Activated naive CD4-positive, alpha-beta T cell treated with anti-CD3 and anti-CD28 coated beads, Interleukin-2, amount 50 U/mL, for 24 hours (primary cell): Measurements from ENCODE around the gene NME3.
"Not testable (repeated sequence)": the region's sequence is repeated elsewhere in the genome, so short reads cannot be mapped to it uniquely, and the experiment has no call there.

Experiments used
- H3K27ac Mint-ChIP-seq: one replicate; pipeline ENCODE4 v1.8.0; 2021; ENCODE audit warnings: mild to moderate bottlenecking, mixed read lengths
- H3K27me3 Mint-ChIP-seq: one replicate; pipeline ENCODE4 v1.8.0; 2021; ENCODE audit warnings: mixed read lengths
- H3K36me3 Mint-ChIP-seq: one replicate; pipeline ENCODE4 v1.8.0; 2021; ENCODE audit warnings: mixed read lengths
- H3K4me1 Mint-ChIP-seq: one replicate; pipeline ENCODE4 v1.8.0; 2021; ENCODE audit warnings: mixed read lengths
- H3K4me3 Mint-ChIP-seq: one replicate; pipeline ENCODE4 v1.8.0; 2021; ENCODE audit warnings: mild to moderate bottlenecking, mixed read lengths
- H3K9me3 Mint-ChIP-seq: one replicate; pipeline ENCODE4 v1.8.0; 2021; ENCODE audit warnings: mixed read lengths

NME3 gene

DNA sequence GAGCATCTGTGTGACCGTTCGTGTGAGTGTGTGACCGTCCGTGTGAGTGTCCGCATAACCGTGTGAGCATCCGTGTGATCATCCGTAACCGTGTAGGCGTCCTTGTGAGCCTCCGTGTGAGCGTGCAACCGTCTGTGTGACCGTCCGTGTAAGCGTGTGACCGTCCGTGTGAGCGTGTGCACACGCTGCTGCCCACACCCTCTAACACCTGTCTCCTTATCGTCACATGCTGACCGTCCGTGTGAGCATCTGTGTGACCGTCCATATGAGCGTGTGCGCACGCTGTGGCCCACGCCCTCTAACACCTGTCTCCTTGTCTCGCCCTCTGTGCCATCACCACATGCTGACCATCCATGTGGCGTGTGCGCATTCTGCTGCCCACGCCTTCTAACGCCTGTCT, 31.1 kb downstream of the NME3 start:
- Mint-ChIP-seq H3K36me3 (no peaks in the 10 kb centered on the region), H3K4me1 (no peaks in the 10 kb centered on the region), H3K9me3 (no peaks in the 10 kb centered on the region), H3K27ac (no peak overlapping the region), H3K4me3 (no peak overlapping the region), H3K27me3 (no peaks in the 10 kb centered on the region)

DNA sequence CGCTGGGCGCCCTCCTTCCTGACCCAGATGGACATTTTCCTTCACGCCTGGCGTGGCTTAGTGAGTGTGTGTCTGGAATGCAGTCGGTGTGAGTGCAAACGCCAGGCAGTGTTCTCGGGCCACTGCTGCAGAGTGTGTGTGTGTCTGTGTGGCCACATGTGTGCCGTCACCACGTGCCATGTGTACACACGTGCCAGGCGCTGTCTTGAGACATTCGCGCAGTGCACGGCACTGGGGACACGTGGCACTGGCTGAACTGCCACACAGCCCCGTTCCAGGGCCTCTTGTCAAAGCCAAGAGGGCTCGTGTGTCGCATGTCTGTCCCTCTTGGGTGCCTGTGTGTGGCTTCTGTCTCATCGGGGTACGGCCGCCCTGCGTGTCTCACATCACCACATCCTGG, 36.5 kb downstream of the NME3 start:
- H3K36me3 Mint-ChIP-seq, result no peaks in the 10 kb centered on the region
- no peak overlapping the region for H3K4me3 Mint-ChIP-seq
- no peaks in the 10 kb centered on the region for H3K27me3 Mint-ChIP-seq
- H3K4me1 Mint-ChIP-seq, result no peaks in the 10 kb centered on the region
- no peaks in the 10 kb centered on the region for H3K9me3 Mint-ChIP-seq
- H3K27ac Mint-ChIP-seq, result no peak overlapping the region

DNA sequence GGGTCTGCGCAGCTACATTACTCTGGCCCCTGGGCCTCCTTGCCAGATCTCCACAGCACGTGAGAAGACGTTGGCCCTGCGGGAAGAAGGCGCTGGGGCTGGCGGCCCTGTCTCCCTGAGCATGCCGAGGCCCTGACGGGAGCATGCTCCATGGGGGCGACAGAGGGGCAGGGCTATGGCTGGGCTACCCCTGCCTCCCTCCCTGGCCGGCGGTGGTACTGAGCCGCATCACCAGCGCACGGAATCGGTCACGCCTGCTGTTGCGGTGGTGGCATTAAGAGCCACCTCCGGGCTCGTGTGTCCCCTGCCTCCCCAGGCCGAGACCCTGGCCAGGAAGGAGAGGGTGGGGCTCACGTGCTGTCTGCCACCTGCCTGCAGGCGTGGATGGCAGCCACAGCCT, 37.2 kb downstream of the NME3 start:
- Mint-ChIP-seq H3K9me3 (no peaks in the 10 kb centered on the region), H3K4me3 (no peak overlapping the region), H3K36me3 (no peaks in the 10 kb centered on the region), H3K27ac (no peak overlapping the region), H3K27me3 (no peaks in the 10 kb centered on the region), H3K4me1 (no peaks in the 10 kb centered on the region)

DNA sequence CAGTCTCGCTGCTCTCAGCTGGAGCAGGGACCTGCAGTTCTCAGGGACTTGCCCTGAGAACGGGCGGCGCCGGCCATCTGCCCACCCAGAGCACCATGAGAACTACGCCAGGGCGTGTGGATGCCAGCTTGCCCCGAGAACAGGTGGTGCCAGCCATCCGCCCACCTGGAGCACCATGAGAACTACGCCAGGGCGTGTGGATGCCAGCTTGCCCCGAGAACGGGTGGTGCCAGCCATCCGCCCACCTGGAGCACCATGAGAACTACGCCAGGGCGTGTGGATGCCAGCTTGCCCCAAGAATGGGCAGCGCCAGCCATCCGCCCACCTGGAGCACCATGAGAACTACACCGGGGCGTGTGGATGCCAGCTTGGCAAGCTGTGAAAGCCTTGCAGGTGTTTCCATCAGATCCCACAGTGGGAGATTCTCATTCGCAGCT, 38.8 kb downstream of the NME3 start:
- not testable (repeated sequence) for H3K4me3 Mint-ChIP-seq, H3K9me3 Mint-ChIP-seq, H3K27me3 Mint-ChIP-seq, H3K4me1 Mint-ChIP-seq, H3K36me3 Mint-ChIP-seq, H3K27ac Mint-ChIP-seq

DNA sequence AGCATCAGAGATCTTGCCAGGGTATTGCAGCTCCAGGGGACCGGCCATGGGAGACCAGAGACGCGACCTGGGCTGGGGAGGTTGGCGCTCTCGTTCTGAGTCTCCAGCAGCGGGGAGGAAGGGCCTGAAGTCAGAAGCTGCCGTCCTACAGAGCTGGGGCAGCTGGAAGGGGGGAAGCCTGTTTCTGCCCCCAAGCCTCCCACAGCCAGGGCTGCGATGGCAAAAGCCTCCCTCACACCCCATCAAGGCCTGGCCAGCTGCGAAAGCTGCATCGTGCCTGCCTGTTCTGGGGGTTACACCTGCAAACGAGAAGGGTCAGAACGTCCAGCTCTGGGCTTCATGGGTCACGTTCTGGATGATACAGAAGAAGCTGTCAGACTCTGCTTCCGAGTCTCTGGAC, 39.3 kb downstream of the NME3 start:
- Mint-ChIP-seq H3K9me3 (no peaks in the 10 kb centered on the region), H3K27ac (no peak overlapping the region), H3K4me1 (peaks cover 4% of the 10 kb centered on the region), H3K27me3 (no peaks in the 10 kb centered on the region), H3K4me3 (no peak overlapping the region), H3K36me3 (peaks cover 1% of the 10 kb centered on the region)

DNA sequence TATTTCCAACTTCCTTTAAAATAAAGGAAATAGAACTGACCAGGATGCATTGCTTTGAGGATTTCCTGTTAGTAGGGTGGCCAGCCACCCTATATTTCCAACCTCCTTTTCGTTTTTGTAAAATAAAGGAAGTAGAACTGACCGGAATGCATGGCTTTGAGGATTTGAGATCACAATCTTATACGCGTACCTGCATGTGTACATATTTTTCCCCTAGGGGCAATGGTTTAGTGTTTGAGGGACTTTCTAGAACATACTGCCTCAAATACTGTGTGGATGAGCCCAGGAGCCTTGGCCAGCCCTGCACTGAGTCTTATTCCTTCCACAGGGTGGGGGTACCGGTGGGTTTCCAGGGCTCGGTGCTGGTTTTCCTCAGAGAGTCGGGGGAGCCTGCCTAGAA, 39.7 kb downstream of the NME3 start:
- Mint-ChIP-seq H3K36me3 (peaks cover 4% of the 10 kb centered on the region), H3K27ac (no peak overlapping the region), H3K27me3 (no peaks in the 10 kb centered on the region), H3K4me3 (no peak overlapping the region), H3K4me1 (peaks cover 7% of the 10 kb centered on the region), H3K9me3 (no peaks in the 10 kb centered on the region)

DNA sequence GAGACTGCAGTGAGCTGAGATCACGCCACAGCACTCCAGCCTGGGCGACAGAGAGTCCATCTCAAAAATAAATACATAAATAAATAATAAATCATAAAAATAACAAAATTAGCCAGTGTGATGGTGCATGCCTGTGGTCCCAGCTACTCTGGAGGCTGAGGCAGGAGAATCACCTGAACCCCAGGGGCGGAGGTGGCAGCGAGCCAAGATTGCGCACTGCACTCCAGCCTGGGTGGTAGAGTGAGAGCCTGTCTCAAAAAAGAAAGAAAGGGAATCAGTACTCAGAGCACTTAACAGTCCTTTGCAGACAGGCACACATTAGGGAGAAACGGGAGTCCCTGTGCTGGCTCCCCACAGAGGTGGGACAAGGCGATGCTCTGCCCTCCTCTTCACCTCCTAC, 40.3 kb downstream of the NME3 start:
- no peak overlapping the region for H3K4me3 Mint-ChIP-seq
- no peak overlapping the region for H3K27ac Mint-ChIP-seq
- H3K27me3 Mint-ChIP-seq, result no peaks in the 10 kb centered on the region
- no peaks in the 10 kb centered on the region for H3K9me3 Mint-ChIP-seq
- peaks cover 4% of the 10 kb centered on the region for H3K36me3 Mint-ChIP-seq
- peaks cover 7% of the 10 kb centered on the region for H3K4me1 Mint-ChIP-seq

DNA sequence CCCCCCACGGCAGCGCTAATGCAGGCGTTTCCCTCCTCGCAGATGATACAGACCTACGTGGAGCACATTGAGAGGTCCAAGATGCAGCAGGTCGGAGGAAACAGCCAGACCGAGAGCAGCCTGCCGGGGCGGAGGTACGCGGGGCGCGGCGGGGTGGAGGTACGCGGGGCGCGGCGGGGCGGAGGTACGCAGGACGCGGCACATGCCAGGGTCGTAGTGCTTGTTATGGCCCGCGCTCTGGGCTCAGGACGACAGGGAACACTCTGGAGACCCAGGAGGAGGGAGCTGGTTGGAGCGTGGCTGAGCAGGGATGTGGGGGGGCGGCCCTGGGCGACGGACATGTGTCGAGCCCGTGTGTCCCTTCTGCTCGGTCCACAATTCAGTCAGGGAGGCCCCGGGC, 41.9 kb downstream of the NME3 start:
- Mint-ChIP-seq H3K4me3 (no peak overlapping the region), H3K9me3 (no peaks in the 10 kb centered on the region), H3K27ac (no peak overlapping the region), H3K4me1 (peaks cover 7% of the 10 kb centered on the region), H3K27me3 (no peaks in the 10 kb centered on the region), H3K36me3 (peaks cover 4% of the 10 kb centered on the region)

DNA sequence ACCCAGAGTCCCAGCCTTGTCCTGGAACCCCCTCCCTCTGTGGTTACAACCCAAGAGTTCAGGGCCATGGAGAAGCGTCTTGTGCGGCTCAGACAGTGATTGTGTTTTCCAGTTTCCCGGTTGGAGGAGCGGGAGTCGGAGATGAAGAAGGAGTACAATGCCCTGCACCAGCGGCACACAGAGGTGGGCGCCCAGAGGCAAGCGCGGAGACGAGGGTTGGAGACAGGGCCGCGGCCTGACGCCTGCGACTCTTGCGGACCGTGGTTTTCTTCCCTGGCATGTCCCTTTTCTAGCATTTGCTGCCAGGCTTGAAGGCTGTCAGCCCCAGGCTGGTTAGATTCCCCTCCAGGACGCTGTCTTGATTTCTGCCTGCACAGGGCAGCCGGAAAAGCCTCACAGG, 42.3 kb downstream of the NME3 start:
- no peak overlapping the region for H3K27ac Mint-ChIP-seq
- H3K9me3 Mint-ChIP-seq, result no peaks in the 10 kb centered on the region
- H3K4me1 Mint-ChIP-seq, result peaks cover 7% of the 10 kb centered on the region
- peaks cover 4% of the 10 kb centered on the region for H3K36me3 Mint-ChIP-seq
- no peak overlapping the region for H3K4me3 Mint-ChIP-seq
- no peaks in the 10 kb centered on the region for H3K27me3 Mint-ChIP-seq

DNA sequence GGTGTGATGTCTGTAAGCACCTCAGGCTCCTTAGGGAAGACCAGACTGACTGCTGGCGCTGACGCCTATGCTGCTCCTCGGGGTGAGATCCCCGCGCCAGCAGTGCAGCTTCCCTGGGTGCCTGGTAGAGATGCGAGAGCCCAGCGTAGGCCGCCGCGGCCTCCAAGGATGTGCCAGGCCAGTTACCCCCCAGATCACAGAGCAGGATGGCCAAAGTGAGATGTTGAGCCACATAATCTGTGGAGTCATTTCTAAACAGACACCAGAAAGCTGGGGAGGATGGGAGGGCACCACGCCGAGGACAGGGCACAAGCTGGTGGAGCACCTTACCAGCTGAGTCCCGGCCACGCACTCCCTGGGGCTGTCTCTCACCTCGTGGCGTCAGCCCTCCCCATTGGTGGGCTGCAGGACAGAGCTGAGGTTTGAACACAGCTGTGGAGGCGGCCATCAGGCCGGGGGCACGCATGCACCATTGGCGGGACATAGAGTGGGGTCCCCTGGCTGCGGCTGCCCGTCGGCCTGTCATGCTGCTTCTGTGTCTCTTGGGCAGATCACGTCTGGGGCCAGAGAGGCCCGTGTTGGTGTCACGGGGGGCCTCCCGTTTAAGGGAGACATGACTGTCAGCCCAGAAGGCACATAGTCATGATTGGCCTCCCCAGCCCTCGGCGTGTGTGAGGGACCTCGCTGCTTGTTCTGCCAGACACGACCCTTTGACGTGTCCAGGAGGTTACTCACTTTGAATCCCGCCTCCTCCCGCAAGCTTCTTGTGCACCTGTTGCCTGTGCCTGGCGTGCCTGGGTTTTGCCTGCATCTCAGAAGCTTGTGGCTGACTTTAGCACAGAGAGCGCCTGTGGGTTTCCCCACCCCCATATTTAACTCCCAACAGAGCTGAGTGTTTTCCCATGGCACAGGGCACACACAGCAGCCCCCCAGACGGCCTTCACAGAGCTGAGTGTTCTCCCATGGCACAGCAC, 43.4 kb downstream of the NME3 start:
- H3K4me3 Mint-ChIP-seq, result no peak overlapping the region
- no peak overlapping the region for H3K27ac Mint-ChIP-seq
- peaks cover 4% of the 10 kb centered on the region for H3K36me3 Mint-ChIP-seq
- H3K9me3 Mint-ChIP-seq, result no peaks in the 10 kb centered on the region
- H3K27me3 Mint-ChIP-seq, result no peaks in the 10 kb centered on the region
- H3K4me1 Mint-ChIP-seq, result peaks cover 16% of the 10 kb centered on the region

DNA sequence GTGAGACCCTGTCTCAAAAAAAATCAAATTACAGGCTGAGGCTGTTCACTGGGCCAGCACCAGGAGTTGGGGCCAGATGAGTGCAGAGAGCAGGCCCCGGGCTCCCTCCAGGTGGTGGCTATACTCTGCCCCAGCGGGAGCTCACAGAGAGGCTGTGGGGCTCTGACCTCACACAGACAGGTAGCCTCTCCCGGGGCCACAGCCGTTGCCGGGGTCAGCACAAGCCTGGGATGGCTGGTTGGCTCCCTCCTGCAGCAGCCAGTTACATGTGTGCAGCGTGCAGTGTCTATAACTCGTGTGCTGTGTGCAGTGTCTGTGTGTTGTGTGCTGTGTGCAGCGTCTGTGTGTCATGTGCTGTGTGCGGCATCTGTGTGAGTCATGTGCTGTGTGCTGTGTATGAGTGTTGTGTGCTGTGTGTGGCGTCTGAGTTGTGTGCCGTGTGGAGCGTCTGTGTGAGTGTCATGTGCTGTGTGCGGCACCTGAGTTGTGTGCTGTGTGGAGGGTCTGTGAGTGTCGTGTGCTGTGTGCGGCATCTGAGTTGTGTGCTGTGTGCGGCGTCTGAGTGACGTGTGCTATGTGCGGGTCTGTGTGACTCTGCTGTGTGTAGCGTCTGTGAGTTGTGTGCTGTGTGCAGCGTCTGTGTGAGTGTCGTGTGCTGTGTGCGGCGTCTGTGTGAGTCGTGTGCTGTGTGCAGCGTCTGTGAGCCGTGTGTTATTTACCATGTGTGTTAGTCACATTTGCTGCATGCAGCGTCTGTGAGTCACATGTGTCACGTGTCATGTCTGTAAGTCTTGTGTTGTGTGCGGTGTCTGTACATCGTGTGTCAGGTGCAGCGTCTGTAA, 44.5 kb downstream of the NME3 start:
- no peaks in the 10 kb centered on the region for H3K27me3 Mint-ChIP-seq
- peak overlapping the region; percentile 6 for H3K27ac Mint-ChIP-seq

DNA sequence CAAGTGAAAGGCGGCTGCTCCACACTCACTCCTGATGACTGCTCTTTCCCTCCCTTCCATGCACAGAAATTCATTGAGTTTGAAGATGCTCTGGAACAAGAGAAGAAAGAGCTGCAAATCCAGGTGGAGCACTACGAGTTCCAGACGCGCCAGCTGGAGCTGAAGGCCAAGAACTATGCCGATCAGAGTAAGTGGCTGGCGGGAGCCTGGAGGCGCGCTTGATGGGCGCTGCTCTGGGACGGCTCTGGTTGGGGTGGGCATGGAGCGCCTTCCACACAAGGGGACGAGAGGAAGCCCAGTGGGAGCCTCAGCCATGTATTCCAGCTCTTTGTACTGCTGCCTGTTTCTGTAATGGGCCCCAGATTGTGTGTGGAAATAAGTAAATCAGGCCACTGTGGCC, 46.9 kb downstream of the NME3 start:
- H3K4me3 Mint-ChIP-seq, result no peak overlapping the region
- H3K27ac Mint-ChIP-seq, result no peak overlapping the region
- H3K4me1 Mint-ChIP-seq, result peaks cover 39% of the 10 kb centered on the region
- H3K9me3 Mint-ChIP-seq, result no peaks in the 10 kb centered on the region
- H3K27me3 Mint-ChIP-seq, result no peaks in the 10 kb centered on the region
- peaks cover 4% of the 10 kb centered on the region for H3K36me3 Mint-ChIP-seq

More for the DNA sequence above, 44.5 kb downstream of the NME3 start:
- H3K9me3 Mint-ChIP-seq, result no peaks in the 10 kb centered on the region
- H3K36me3 Mint-ChIP-seq, result peaks cover 4% of the 10 kb centered on the region
- H3K4me1 Mint-ChIP-seq, result peaks cover 26% of the 10 kb centered on the region
- H3K4me3 Mint-ChIP-seq, result no peak overlapping the region

DNA sequence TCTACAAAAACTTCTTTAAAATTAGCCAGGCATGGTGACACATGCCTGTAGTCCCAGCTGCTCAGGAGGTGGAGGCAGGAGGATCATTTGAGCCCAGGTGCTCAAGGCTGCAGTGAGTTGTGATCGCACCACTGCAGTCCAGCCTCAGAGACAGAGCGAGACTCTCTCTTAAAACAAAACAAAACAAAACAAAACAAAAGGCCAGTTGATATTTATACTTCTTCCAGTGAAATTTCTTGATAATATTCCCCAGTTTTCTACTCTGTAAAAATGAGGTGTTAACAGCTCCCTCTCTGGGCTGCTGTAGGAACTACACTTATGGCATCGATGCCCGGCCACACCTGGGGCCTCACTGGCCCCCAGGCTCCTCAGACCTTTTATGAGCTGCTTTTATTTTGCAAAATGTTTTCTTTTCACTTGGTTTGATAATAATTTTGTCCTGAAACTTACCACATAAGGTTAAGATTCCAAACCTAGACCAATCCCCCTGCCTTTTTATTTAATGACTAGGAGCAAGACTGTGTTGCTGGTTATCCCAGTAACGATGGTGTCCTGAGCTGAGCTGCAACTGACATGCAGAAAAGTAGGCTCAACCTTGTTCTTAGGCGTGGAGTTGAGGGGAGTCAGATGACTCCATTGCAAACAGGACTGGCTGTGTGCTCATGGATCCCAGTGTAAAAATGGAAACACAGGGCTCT, 47.7 kb downstream of the NME3 start:
- no peaks in the 10 kb centered on the region for H3K27me3 Mint-ChIP-seq
- H3K36me3 Mint-ChIP-seq, result peaks cover 3% of the 10 kb centered on the region
- no peaks in the 10 kb centered on the region for H3K9me3 Mint-ChIP-seq
- H3K27ac Mint-ChIP-seq, result peak overlapping the region; percentile 30
- H3K4me1 Mint-ChIP-seq, result peaks cover 48% of the 10 kb centered on the region
- H3K4me3 Mint-ChIP-seq, result no peak overlapping the region

DNA sequence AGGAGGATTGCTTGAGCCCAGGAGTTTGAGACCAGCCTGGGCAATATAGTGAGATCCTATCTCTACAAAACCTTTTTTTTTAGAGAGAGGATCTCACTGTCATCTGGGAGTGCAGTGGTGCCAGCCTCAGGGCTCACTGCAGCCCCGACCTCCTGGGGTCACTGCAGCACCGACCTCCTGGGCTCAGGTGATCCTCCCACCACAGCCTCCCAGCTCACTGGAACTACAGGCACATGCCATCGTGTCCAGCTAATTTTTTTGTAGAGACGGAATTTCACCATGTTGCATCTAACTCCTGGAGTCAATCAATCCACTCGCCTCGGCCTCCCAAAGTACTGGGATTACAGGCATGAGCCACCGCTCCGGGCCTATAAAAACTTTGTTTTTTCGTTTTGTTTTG, 50.0 kb downstream of the NME3 start:
- H3K36me3 Mint-ChIP-seq, result no peaks in the 10 kb centered on the region
- H3K4me1 Mint-ChIP-seq, result peaks cover 41% of the 10 kb centered on the region
- no peaks in the 10 kb centered on the region for H3K27me3 Mint-ChIP-seq
- no peaks in the 10 kb centered on the region for H3K9me3 Mint-ChIP-seq
- H3K4me3 Mint-ChIP-seq, result no peak overlapping the region
- H3K27ac Mint-ChIP-seq, result no peak overlapping the region
